ENCODE data around the gene UBR2. TPM values are rescaled to one million over a fixed set of nuclear protein-coding genes. Genes with fewer than 3 reads are reported as not detected.

Gene UBR2
- total and polyA plus RNA-seq, 9 of the 15 experiments (the other 6 are each of a cell fraction or from before 2014, with no cell fraction given): 9.1 to 38.9 (median 23.4) TPM

GRCh38 chr6:42563697-42564505, at the start of gene UBR2 (continued):
- TF ChIP-seq SMC3 (conservative IDR thresholded peaks at IDR 0.05; ENCODE audit: insufficient read depth, low read depth, low read length) (no peak), ZFP36 (IDR thresholded peaks at IDR 0.05; ENCODE audit: low read depth, low read length, partially characterized antibody) (peak; percentile 39), CAMTA2 (CRISPR knock-in tag; conservative IDR thresholded peaks at IDR 0.05) (no peak), MTA1 (IDR thresholded peaks at IDR 0.05; ENCODE audit: borderline replicate concordance) (peak; percentile 97), SMAD1 (IDR thresholded peaks at IDR 0.05; ENCODE audit: low read depth, low read length, partially characterized antibody) (peak; percentile 76), HEY1 (CRISPR knock-in tag; IDR thresholded peaks at IDR 0.05; ENCODE audit: borderline replicate concordance) (0 out of 2 replicates have a peak, but pooled peaks have one; percentile 61), KAT7 (CRISPR knock-in tag; IDR thresholded peaks at IDR 0.05; ENCODE audit: borderline replicate concordance) (peak; percentile 99; the same call in 1 of the 2 replicates), ZNF239 (CRISPR knock-in tag; IDR thresholded peaks at IDR 0.05) (peak; percentile 44; the same call in 1 of the 2 replicates), STAT5A (IDR thresholded peaks at IDR 0.05; ENCODE audit: borderline replicate concordance, low read length) (no peak), ZNF280A (IDR thresholded peaks at IDR 0.05; ENCODE audit: low read depth, partially characterized antibody) (no peak), ZSCAN32 (CRISPR knock-in tag; IDR thresholded peaks at IDR 0.05) (peak; percentile 50; the same call in 1 of the 2 replicates), ZNF398 (CRISPR knock-in tag; IDR thresholded peaks at IDR 0.05) (no peak), MCM5 (IDR thresholded peaks at IDR 0.05; ENCODE audit: low read depth) (no peak), TEAD4 (IDR thresholded peaks at IDR 0.05; ENCODE audit: low read length) (peak; percentile 28; the same call in 1 of the 2 replicates), TEAD4 (CRISPR knock-in tag; IDR thresholded peaks at IDR 0.05; ENCODE audit: borderline replicate concordance) (peak; percentile 76; the same call in 1 of the 2 replicates), POLR2H (tag; IDR thresholded peaks at IDR 0.05; ENCODE audit: low read depth) (peak; percentile 85), JUND (IDR thresholded peaks at IDR 0.05; ENCODE audit: borderline replicate concordance, low read depth, low read length) (peak; percentile 73), JUND (tag; IDR thresholded peaks at IDR 0.05; ENCODE audit: borderline replicate concordance, low read depth, low read length) (peak; percentile 72; the same call in 2 of the 3 replicates), PATZ1 (CRISPR knock-in tag; IDR thresholded peaks at IDR 0.05; ENCODE audit: borderline replicate concordance) (no peak), STAG1 (CRISPR knock-in tag; IDR thresholded peaks at IDR 0.05; ENCODE audit: borderline replicate concordance) (0 out of 2 replicates have a peak, but pooled peaks have one; percentile 29), HDAC1 (IDR thresholded peaks at IDR 0.05) (peak in 1 of 2 experiments; percentile 83; a peak in 2 of 4 replicates), ZC3H11A (IDR thresholded peaks at IDR 0.05; ENCODE audit: low read depth, low read length) (no peak), HNRNPL (IDR thresholded peaks at IDR 0.05; ENCODE audit: low read depth, low read length) (no peak; the same call in 1 of the 2 replicates)
